K562 (cell line): Measurements from ENCODE around the gene TAF8. TPM values are rescaled to one million over a fixed set of nuclear protein-coding genes. Genes with fewer than 3 reads are reported as not detected.

Source experiments
- ADNP ChIP-seq: fragments of 200-800 bp; sonication (Bioruptor generic); IDR thresholded peaks from 2 replicates; pipeline ENCODE4 v1.6.1; 2016; ENCODE audit warnings: missing genetic modification characterization, missing compliant biosample characterization
- CUX1 ChIP-seq: fragments of 200-800 bp; sonication (Bioruptor generic); IDR thresholded peaks from 2 replicates; pipeline ENCODE4 v1.6.1; 2016; ENCODE audit warnings: missing genetic modification characterization, missing compliant biosample characterization
- EGR1 ChIP-seq: fragments of 450-650 bp; conservative IDR thresholded peaks from 2 replicates; pipeline ENCODE4 v1.6.1; 2017; ENCODE audit warnings: mild to moderate bottlenecking
- IFI16 ChIP-seq: fragments of 250-450 bp; sonication (Bioruptor Pico); IDR thresholded peaks from 2 replicates; pipeline ENCODE4 v2.1.2; 2022; ENCODE audit warnings: mild to moderate bottlenecking, inconsistent platforms
- MYC ChIP-seq, 2 experiments: fragments of 250-450 bp in 1 of 2; sonication (Bioruptor Pico) in 1 of 2; IDR thresholded peaks; 2 replicates each; pipeline versions ENCODE4 v1.5.1 to v1.6.1; 2012 to 2021; ENCODE audit warnings: low read depth in 2 of 2, borderline replicate concordance in 1 of 2, improper control_type of control experiment in 1 of 2, low read length in 1 of 2, mild to moderate bottlenecking in 1 of 2, moderate library complexity in 1 of 2
- NFATC3 ChIP-seq: fragments of 450-650 bp; IDR thresholded peaks from 2 replicates; pipeline ENCODE4 v1.6.1; 2017; ENCODE audit warnings: mild to moderate bottlenecking
- PHB2 ChIP-seq: fragments of 450-650 bp; IDR thresholded peaks from 2 replicates; pipeline ENCODE4 v1.6.1; 2017; ENCODE audit warnings: low read depth
- POU5F1 ChIP-seq: fragments of 150-350 bp; IDR thresholded peaks from 2 replicates; pipeline ENCODE4 v1.6.1; 2014; ENCODE audit warnings: borderline replicate concordance, low read length, low read depth, mild to moderate bottlenecking; ENCODE audit not compliant: partially characterized antibody
- RAD51 ChIP-seq: fragments of 450-650 bp; IDR thresholded peaks from 2 replicates; pipeline ENCODE4 v1.7.1; 2016; ENCODE audit warnings: low read depth, mild to moderate bottlenecking, borderline replicate concordance
- SIRT6 ChIP-seq: IDR thresholded peaks from one replicate; pipeline ENCODE4 v1.6.1; 2012; ENCODE audit warnings: low read depth, mild to moderate bottlenecking, control low read depth, inconsistent platforms, low read length, moderate library complexity
- SMARCE1 ChIP-seq: fragments of 450-650 bp; IDR thresholded peaks from 2 replicates; pipeline ENCODE4 v1.7.1; 2016; ENCODE audit warnings: mild to moderate bottlenecking
- SREBF2 ChIP-seq: sonication (generic); formaldehyde crosslinking; IDR thresholded peaks from 2 replicates; pipeline ENCODE4 v1.4.0; 2020; ENCODE audit warnings: mild to moderate bottlenecking, missing genetic modification reagents
- ZBTB9 ChIP-seq: fragments of 450-650 bp; formaldehyde crosslinking; IDR thresholded peaks from 2 replicates; pipeline ENCODE4 v1.4.0; 2020; ENCODE audit warnings: mild to moderate bottlenecking, moderate library complexity
- ZC3H8 ChIP-seq: fragments of 450-650 bp; IDR thresholded peaks from 2 replicates; pipeline ENCODE4 v1.6.1; 2017
- ZNF224 ChIP-seq: sonication (generic); formaldehyde crosslinking; IDR thresholded peaks from 2 replicates; pipeline ENCODE4 v1.8.0; 2022; ENCODE audit warnings: mild to moderate bottlenecking, missing genetic modification reagents
- ZNF445 ChIP-seq: fragments of 250-450 bp; sonication (Bioruptor Pico); IDR thresholded peaks from 2 replicates; pipeline ENCODE4 v1.4.0; 2020; ENCODE audit warnings: low read depth, mild to moderate bottlenecking, moderate library complexity
- ZNF518B ChIP-seq: fragments of 250-450 bp; sonication (Bioruptor Pico); IDR thresholded peaks from 2 replicates; pipeline ENCODE4 v1.5.0; 2021; ENCODE audit warnings: mild to moderate bottlenecking, moderate library complexity
- ZNF785 ChIP-seq: fragments of 250-450 bp; sonication (Bioruptor Pico); IDR thresholded peaks from 2 replicates; pipeline ENCODE4 v1.4.0; 2020; ENCODE audit warnings: mild to moderate bottlenecking
- polyA plus RNA-seq, 8 experiments: library from polyadenylated mRNA; depleted of rRNA in 4 of 8; stranded (reverse) in 5 of 8; unstranded in 3 of 8; fragments of >200 nt; fragmentation: Nextera tagmentation in 2 of 8; fragmentation: Illumina TruSeq in 1 of 8; extraction: Ambion mirVana in 2 of 8; extraction: Trizol in 1 of 8; gene quantifications; 2 replicates each; pipeline versions ENCODE4 v1.2.1 to v1.2.3, GENCODE V29; 2011 to 2014; ENCODE audit warnings: inconsistent platforms in 1 of 8, missing spikeins in 1 of 8
- total RNA-seq, 7 experiments: library from RNA; depleted of rRNA in 6 of 7; stranded (reverse); fragments of >200 nt in 6 of 7; fragmentation: Illumina TruSeq in 2 of 7; extraction: Trizol in 2 of 7; gene quantifications; 2 replicates each; pipeline versions ENCODE4 v1.2.1 to v1.2.3, GENCODE V29; 2011 to 2021; ENCODE audit warnings: low replicate concordance in 1 of 7

Gene TAF8
- total and polyA plus RNA-seq, 9 of the 15 experiments (the other 6 are each of a cell fraction or from before 2014, with no cell fraction given) = 29.4 to 84.0 (median 52.6) TPM

GRCh38 chr6:42043787-42044475, 6.4 kb upstream of the TAF8 start (continued):
- TF ChIP-seq ZNF518B (CRISPR knock-in tag) (no peak), ZNF224 (no peak), MYC (IDR thresholded peaks at IDR 0.05; ENCODE audit: low read depth, low read length) (peak; percentile 44; the same call in 1 of the 2 replicates), MYC (CRISPR knock-in tag; IDR thresholded peaks at IDR 0.05; ENCODE audit: borderline replicate concordance, low read depth) (no peak), NFATC3 (no peak), ZNF785 (CRISPR knock-in tag) (no peak), CUX1 (CRISPR knock-in tag) (no peak), IFI16 (no peak), ZNF445 (no peak), POU5F1 (peak; percentile 30), EGR1 (no peak), SMARCE1 (no peak), ADNP (tag) (no peak), RAD51 (no peak), PHB2 (no peak), ZBTB9 (CRISPR knock-in tag) (no peak), SREBF2 (CRISPR knock-in tag) (no peak), SIRT6 (no peak), ZC3H8 (no peak)
